Suprapubic skin (tissue), 4 donors: Measurements from ENCODE around the gene PDE7B. TPM values are rescaled to one million over a fixed set of nuclear protein-coding genes. Genes with fewer than 3 reads are reported as not detected.

Experiments used
- DNase-seq, 2 donors: peaks; one replicate each; pipeline ENCODE4 v3.0.0-alpha.2; 2019; ENCODE audit warnings: low spot score in 2 of 2
- H3K27ac ChIP-seq: fragments of 200-600 bp; sonication (generic); one replicate; pipeline ENCODE4 v1.5.1; 2019
- H3K27me3 ChIP-seq: fragments of 200-600 bp; sonication (generic); one replicate; pipeline ENCODE4 v1.5.1; 2019
- H3K36me3 ChIP-seq: fragments of 200-600 bp; sonication (generic); one replicate; pipeline ENCODE4 v1.5.1; 2019
- H3K4me1 ChIP-seq: fragments of 200-600 bp; sonication (generic); one replicate; pipeline ENCODE4 v1.5.1; 2019
- H3K4me3 ChIP-seq: fragments of 200-600 bp; sonication (generic); one replicate; pipeline ENCODE4 v1.5.1; 2019; ENCODE audit warnings: mild to moderate bottlenecking
- H3K9me3 ChIP-seq: fragments of 200-600 bp; sonication (generic); one replicate; pipeline ENCODE4 v1.5.1; 2019
- CTCF ChIP-seq, 2 donors: fragments of 200-600 bp in 1 of 2; fragments of 450-650 bp in 1 of 2; sonication (generic) in 1 of 2; IDR thresholded peaks; one replicate each; pipeline ENCODE4 v1.5.1; 2016 to 2019; ENCODE audit warnings: antibody characterized with exemption in 2 of 2, mild to moderate bottlenecking in 1 of 2, moderate library complexity in 1 of 2
- EP300 ChIP-seq: sonication (generic); formaldehyde crosslinking; IDR thresholded peaks from one replicate; pipeline ENCODE4 v1.6.1; 2017; ENCODE audit warnings: antibody characterized with exemption
- POLR2A ChIP-seq, 2 donors: fragments of 450-650 bp; IDR thresholded peaks; one replicate each; pipeline ENCODE4 v1.6.1; 2017; ENCODE audit warnings: antibody characterized with exemption in 2 of 2, mild to moderate bottlenecking in 2 of 2, moderate library complexity in 2 of 2
- POLR2AphosphoS5 ChIP-seq, 3 donors: sonication (generic); formaldehyde crosslinking; IDR thresholded peaks; one replicate each; pipeline ENCODE4 v1.6.1; 2017; ENCODE audit warnings: antibody characterized with exemption in 3 of 3
- WGBS: methylation state at CpG from one replicate; pipeline ENCODE4 v1.1.5; 2018; 5-methylcytosine and 5-hydroxymethylcytosine counted together
- total RNA-seq, 4 donors: library from RNA; depleted of rRNA; stranded (reverse); fragments of >200 nt; gene quantifications; one replicate each; pipeline ENCODE4 v1.1.0, GENCODE V29; 2016

The PDE7B gene
- total RNA-seq, 4 donors from 2014 or later, result 0.26 to 1.2 (median 0.62) TPM

- H3K4me1 ChIP-seq, result peaks cover 3% of the 10 kb centered on the region
- no peaks in the 10 kb centered on the region for H3K27me3 ChIP-seq
- no peak overlapping the region for H3K27ac ChIP-seq
- no peaks in the 10 kb centered on the region for H3K36me3 ChIP-seq
- TF ChIP-seq POLR2AphosphoS5 (IDR thresholded peaks at IDR 0.05), result no peak
- TF ChIP-seq CTCF (IDR thresholded peaks at IDR 0.05), result no peak
- TF ChIP-seq POLR2A (IDR thresholded peaks at IDR 0.05), result no peak
- TF ChIP-seq EP300, result no peak
- DNase-seq, result no peak
- no peaks in the 10 kb centered on the region for H3K9me3 ChIP-seq
- WGBS, result 55% methylated on average over 3 of the region's 3 CpGs
- H3K4me3 ChIP-seq, result no peak overlapping the region
These were observed 144.0 kb downstream of the PDE7B start for GRCh38 chr6:135995545-135995898.

GRCh38 chr6:135996668-135997067 lies 145.2 kb downstream of the PDE7B start:
- Histone ChIP-seq H3K9me3 (no peaks in the 10 kb centered on the region), H3K36me3 (no peaks in the 10 kb centered on the region)
- TF ChIP-seq CTCF (IDR thresholded peaks at IDR 0.05), result no peak
- TF ChIP-seq EP300, result no peak
- TF ChIP-seq POLR2AphosphoS5 (IDR thresholded peaks at IDR 0.05), result no peak
- TF ChIP-seq POLR2A (IDR thresholded peaks at IDR 0.05), result no peak

GRCh38 chr6:135999393-135999792 lies 147.9 kb downstream of the PDE7B start:
- no peaks in the 10 kb centered on the region for H3K36me3 ChIP-seq
- peaks cover 3% of the 10 kb centered on the region for H3K4me1 ChIP-seq
- DNase-seq, result no peak
- H3K9me3 ChIP-seq, result no peaks in the 10 kb centered on the region
- 96% methylated on average over 1 of the region's 1 CpG for WGBS
- H3K4me3 ChIP-seq, result no peak overlapping the region
- H3K27ac ChIP-seq, result no peak overlapping the region
- TF ChIP-seq CTCF (IDR thresholded peaks at IDR 0.05) (no peak), POLR2A (IDR thresholded peaks at IDR 0.05) (no peak), EP300 (no peak), POLR2AphosphoS5 (IDR thresholded peaks at IDR 0.05) (no peak)
- no peaks in the 10 kb centered on the region for H3K27me3 ChIP-seq

More at GRCh38 chr6:135996668-135997067, 145.2 kb downstream of the PDE7B start:
- no peak for DNase-seq
- Histone ChIP-seq H3K4me1 (peaks cover 3% of the 10 kb centered on the region), H3K4me3 (no peak overlapping the region), H3K27me3 (no peaks in the 10 kb centered on the region), H3K27ac (no peak overlapping the region)
- WGBS, result 94% methylated on average over 2 of the region's 2 CpGs

- no peak for DNase-seq
- 68% methylated on average over 1 of the region's 1 CpG for WGBS
- Histone ChIP-seq H3K27ac (no peak overlapping the region), H3K4me1 (no peaks in the 10 kb centered on the region), H3K9me3 (no peaks in the 10 kb centered on the region), H3K27me3 (no peaks in the 10 kb centered on the region), H3K4me3 (no peak overlapping the region), H3K36me3 (no peaks in the 10 kb centered on the region)
- TF ChIP-seq EP300 (no peak), CTCF (IDR thresholded peaks at IDR 0.05) (no peak), POLR2AphosphoS5 (IDR thresholded peaks at IDR 0.05) (no peak), POLR2A (IDR thresholded peaks at IDR 0.05) (no peak)
These were observed 155.8 kb downstream of the PDE7B start for GRCh38 chr6:136007345-136007744.

- no peaks in the 10 kb centered on the region for H3K9me3 ChIP-seq
- H3K27me3 ChIP-seq, result no peaks in the 10 kb centered on the region
- no peak overlapping the region for H3K27ac ChIP-seq
- H3K4me1 ChIP-seq, result no peaks in the 10 kb centered on the region
- TF ChIP-seq POLR2A (IDR thresholded peaks at IDR 0.05), result no peak
- WGBS, result 81% methylated on average over 2 of the region's 2 CpGs
- H3K4me3 ChIP-seq, result no peak overlapping the region
- H3K36me3 ChIP-seq, result no peaks in the 10 kb centered on the region
- DNase-seq, result no peak
These were observed 160.0 kb downstream of the PDE7B start for GRCh38 chr6:136011475-136011874.

- H3K27ac ChIP-seq, result no peak overlapping the region
- DNase-seq, result no peak
- no peaks in the 10 kb centered on the region for H3K27me3 ChIP-seq
- no peaks in the 10 kb centered on the region for H3K36me3 ChIP-seq
- no peaks in the 10 kb centered on the region for H3K9me3 ChIP-seq
- no peaks in the 10 kb centered on the region for H3K4me1 ChIP-seq
- TF ChIP-seq EP300, result no peak
- no peak for TF ChIP-seq POLR2AphosphoS5 (IDR thresholded peaks at IDR 0.05)
- TF ChIP-seq POLR2A (IDR thresholded peaks at IDR 0.05), result no peak
- TF ChIP-seq CTCF (IDR thresholded peaks at IDR 0.05), result no peak
- 94% methylated on average over 1 of the region's 1 CpG for WGBS
- no peak overlapping the region for H3K4me3 ChIP-seq
These were observed 160.8 kb downstream of the PDE7B start for GRCh38 chr6:136012198-136012887.
